ENCODE measurements around the gene TBC1D26. TPM values are rescaled to one million over a fixed set of nuclear protein-coding genes. Genes with fewer than 3 reads are reported as not detected.

The TBC1D26 gene
- total RNA-seq, 1 experiment from 2014 or later, result not detected

Other genes with a start within 250 kb of the TBC1D26 start
- gene TVP23C, start 168.8 kb upstream of the TBC1D26 start, total RNA-seq (2014; rRNA removed; shearing (Covaris generic); ENCODE audit: low replicate concordance), result 9.2 and 14.7 TPM in 2 replicates
- 5.7 and 5.8 TPM in 2 replicates for gene FBXW10B, start 112.6 kb upstream of the TBC1D26 start, total RNA-seq (2014; rRNA removed; shearing (Covaris generic); ENCODE audit: low replicate concordance)
- gene TRIM16, start 48.0 kb upstream of the TBC1D26 start, total RNA-seq (2014; rRNA removed; shearing (Covaris generic); ENCODE audit: low replicate concordance), result 279 and 345 TPM in 2 replicates
- 11.7 and 19.2 TPM in 2 replicates for gene ZNF286A, start 32.5 kb upstream of the TBC1D26 start, total RNA-seq (2014; rRNA removed; shearing (Covaris generic); ENCODE audit: low replicate concordance)
- 57.2 and 60.0 TPM in 2 replicates for gene ADORA2B, start 212.8 kb downstream of the TBC1D26 start, total RNA-seq (2014; rRNA removed; shearing (Covaris generic); ENCODE audit: low replicate concordance)

All from Caki2 (cell line).